ENCODE measurements around the gene C1orf74.

C1orf74 gene

DNA sequence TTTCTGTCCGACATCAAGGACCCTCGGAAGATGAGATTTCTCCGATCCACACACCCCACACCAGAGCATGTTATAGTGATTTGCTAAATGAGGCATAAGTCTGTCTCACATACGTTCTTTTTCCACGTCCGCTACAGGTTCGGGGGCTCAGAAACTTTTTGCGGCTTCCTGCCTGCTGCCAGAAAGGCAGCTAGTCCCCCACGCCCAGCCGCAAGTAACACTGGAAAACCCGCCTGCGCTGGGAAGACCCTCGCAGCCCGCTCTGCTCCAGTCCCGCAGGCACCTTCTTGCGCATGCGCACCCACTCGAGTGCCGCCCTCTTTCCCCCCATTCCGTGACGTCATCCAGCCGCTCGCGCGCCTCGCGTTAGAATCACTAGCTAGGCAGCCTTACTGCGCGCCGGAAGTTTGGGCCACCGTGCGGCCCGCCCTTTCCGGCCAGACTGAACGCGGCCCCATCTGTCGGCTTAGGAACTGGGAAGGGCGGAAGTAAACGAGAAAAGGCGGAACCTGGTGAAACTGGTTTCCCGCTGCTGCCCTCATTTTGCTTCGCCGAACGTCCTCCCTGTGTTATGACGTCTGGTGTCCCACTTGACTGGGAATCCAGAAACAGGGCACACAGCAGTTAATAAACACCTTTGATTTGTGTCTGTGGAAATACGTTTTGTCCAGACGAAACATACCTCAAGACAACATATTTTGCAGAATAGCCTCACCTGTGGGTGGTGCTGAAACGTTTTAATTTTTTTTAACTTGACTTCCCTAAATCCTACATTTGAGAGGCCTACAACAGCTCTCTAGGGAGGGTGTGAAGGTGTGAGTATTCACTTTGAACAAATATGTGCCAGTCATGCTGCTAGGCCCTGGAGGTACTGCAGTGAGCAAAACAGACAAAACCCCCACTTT, at the start of gene C1orf74:
Gene C1orf74 (minus strand): TSS at position 295 of the 905 bp plus-strand sequence. CDS start 925 bp downstream, outside the sequence.
- Histone ChIP-seq H3K4me3 (ENCODE audit: low read depth, low read length) (peak within 1 kb of the TSS; percentile 66), H3K27me3 (ENCODE audit: insufficient read depth, low read depth, severe bottlenecking) (peaks cover 2% of the 10 kb centered on the region), H3K9me3 (ENCODE audit: severe bottlenecking) (peaks cover 8% of the 10 kb centered on the region), H3K27ac (peak within 1 kb of the TSS; percentile 80), H3K36me3 (peaks cover 3% of the 10 kb centered on the region; the same call in 1 of the 2 replicates)
- DNase-seq: peak; percentile 99
- TF ChIP-seq, protein P1, sequence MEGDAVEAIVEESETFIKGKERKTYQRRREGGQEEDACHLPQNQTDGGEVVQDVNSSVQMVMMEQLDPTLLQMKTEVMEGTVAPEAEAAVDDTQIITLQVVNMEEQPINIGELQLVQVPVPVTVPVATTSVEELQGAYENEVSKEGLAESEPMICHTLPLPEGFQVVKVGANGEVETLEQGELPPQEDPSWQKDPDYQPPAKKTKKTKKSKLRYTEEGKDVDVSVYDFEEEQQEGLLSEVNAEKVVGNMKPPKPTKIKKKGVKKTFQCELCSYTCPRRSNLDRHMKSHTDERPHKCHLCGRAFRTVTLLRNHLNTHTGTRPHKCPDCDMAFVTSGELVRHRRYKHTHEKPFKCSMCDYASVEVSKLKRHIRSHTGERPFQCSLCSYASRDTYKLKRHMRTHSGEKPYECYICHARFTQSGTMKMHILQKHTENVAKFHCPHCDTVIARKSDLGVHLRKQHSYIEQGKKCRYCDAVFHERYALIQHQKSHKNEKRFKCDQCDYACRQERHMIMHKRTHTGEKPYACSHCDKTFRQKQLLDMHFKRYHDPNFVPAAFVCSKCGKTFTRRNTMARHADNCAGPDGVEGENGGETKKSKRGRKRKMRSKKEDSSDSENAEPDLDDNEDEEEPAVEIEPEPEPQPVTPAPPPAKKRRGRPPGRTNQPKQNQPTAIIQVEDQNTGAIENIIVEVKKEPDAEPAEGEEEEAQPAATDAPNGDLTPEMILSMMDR (IDR thresholded peaks at IDR 0.05; ENCODE audit: low read depth, low read length): no peak

DNA sequence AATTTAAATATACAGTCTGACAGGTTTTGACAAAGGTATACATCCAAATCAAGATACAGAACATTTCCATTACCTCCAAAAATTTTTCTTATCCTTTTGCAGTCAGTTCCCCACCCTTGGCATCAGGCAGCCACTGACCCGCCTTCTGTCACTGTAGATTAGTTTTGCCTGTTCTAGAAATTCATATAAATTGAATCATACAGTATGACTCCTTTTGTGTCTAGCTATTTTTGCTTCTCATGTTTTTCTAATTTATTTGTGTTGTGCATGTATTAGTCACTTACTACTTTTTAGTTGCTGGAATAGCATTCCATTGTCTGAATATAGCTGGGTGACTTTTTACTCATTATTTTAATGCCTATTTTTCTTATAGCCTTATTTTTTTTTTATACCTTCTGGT, 47.3 kb upstream of the C1orf74 start:
- Histone ChIP-seq H3K27ac (no peak overlapping the region), H3K9me3 (ENCODE audit: severe bottlenecking) (no peaks in the 10 kb centered on the region), H3K27me3 (ENCODE audit: insufficient read depth, low read depth, severe bottlenecking) (no peaks in the 10 kb centered on the region), H3K4me3 (ENCODE audit: low read depth, low read length) (no peak overlapping the region), H3K36me3 (peaks cover 49% of the 10 kb centered on the region)
- TF ChIP-seq, protein P1 (IDR thresholded peaks at IDR 0.05; ENCODE audit: low read depth, low read length): no peak
- no peak for DNase-seq

GRCh38 chr1:209830722-209831121, 46.4 kb upstream of the C1orf74 start:
- no peaks in the 10 kb centered on the region for H3K9me3 ChIP-seq (ENCODE audit: severe bottlenecking)
- no peak overlapping the region for H3K4me3 ChIP-seq (ENCODE audit: low read depth, low read length)
- peaks cover 44% of the 10 kb centered on the region for H3K36me3 ChIP-seq
- H3K27ac ChIP-seq: no peak overlapping the region
- TF ChIP-seq, protein P1 (IDR thresholded peaks at IDR 0.05; ENCODE audit: low read depth, low read length): no peak
- H3K27me3 ChIP-seq (ENCODE audit: insufficient read depth, low read depth, severe bottlenecking): no peaks in the 10 kb centered on the region
- DNase-seq: no peak

- Histone ChIP-seq H3K36me3 (peaks cover 35% of the 10 kb centered on the region), H3K27me3 (ENCODE audit: insufficient read depth, low read depth, severe bottlenecking) (no peaks in the 10 kb centered on the region), H3K27ac (no peak overlapping the region), H3K4me3 (ENCODE audit: low read depth, low read length) (no peak overlapping the region), H3K9me3 (ENCODE audit: severe bottlenecking) (no peaks in the 10 kb centered on the region)
- DNase-seq: no peak
- TF ChIP-seq, protein P1 (IDR thresholded peaks at IDR 0.05; ENCODE audit: low read depth, low read length): no peak
These were observed 45.4 kb upstream of the C1orf74 start for GRCh38 chr1:209829716-209830115.

DNA sequence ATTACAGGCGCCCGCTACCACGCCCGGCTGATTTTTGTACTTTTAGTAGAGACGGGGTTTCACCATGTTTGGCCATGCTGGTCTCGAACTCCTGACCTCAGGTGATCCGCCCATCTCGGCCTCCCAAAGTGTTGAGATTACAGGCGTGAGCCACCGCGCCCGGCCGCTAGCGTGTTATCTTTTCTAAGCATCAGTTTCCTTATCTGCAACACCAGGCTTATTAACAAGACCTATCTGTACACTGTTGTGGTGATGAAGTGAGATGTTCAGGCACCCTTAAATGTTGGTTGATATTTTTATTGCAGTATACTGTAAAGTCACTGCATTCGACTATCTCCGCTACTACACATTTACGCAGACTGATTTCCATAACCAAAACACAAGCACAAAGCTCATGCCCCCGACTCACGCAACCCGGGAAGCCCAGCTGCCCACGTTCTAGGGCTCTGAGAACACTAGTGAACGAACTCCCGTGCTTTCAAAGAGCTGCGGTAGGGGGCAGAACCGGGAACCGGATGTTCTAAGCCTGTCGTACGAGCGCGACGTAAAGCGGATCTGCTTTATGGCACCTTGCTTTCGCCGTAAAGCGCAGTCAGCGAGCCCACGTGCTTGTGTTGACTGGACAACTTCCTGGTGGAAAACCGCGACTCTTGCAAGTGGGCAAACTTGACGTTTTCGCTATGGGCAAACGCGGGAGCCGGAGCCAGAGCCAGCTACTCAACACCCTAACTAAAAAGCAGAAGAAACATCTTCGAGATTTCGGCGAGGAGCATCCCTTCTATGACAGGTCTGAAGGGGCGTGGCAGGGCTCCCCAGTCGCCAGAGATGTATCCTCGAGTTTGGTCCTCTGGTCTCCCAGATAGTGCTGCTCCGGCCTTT, 43.3 kb upstream of the C1orf74 start, which contains the start of gene UTP25:
Gene UTP25 (plus strand): TSS at position 589 of the 879 bp plus-strand sequence. CDS start 92 bp downstream, at position 681.
- Histone ChIP-seq H3K27me3 (ENCODE audit: insufficient read depth, low read depth, severe bottlenecking) (no peaks in the 10 kb centered on the region), H3K4me3 (ENCODE audit: low read depth, low read length) (peak within 1 kb of the TSS; percentile 85), H3K9me3 (ENCODE audit: severe bottlenecking) (no peaks in the 10 kb centered on the region), H3K27ac (peak within 1 kb of the TSS; percentile 21), H3K36me3 (peaks cover 16% of the 10 kb centered on the region)
- peak; percentile 93 for DNase-seq
- TF ChIP-seq, protein P1 (IDR thresholded peaks at IDR 0.05; ENCODE audit: low read depth, low read length): peak; percentile 79

All from WERI-Rb-1 (cell line).